ENCODE data around the gene RNF115.
"Not testable (repeated sequence)": the region's sequence is repeated elsewhere in the genome, so short reads cannot be mapped to it uniquely, and the experiment has no call there.

DNA sequence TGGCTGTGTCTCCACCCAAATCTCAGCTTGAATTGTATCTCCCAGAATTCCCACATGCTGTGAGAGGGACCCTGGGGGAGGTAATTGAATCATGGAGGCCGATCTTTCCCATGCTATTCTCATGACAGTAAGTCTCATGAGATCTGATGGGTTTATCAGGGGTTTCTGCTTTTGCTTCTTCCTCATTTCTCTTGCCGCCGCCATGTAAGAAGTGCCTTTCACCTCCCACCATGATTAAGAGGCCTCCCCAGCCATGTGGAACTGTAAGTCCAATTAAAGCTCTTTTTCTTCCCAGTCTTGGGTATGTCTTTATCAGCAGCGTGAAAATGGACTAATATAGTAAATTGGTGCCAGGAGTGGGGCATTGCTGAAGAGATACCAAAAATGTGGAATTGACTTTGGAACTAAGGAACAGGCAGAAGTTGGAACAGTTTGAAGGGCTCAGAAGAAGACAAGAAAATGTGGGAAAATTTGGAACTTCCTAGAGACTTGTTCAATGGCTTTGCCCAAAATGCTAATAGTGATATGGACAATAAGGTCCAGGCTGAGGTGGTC, 63.4 kb downstream of the RNF115 start:
- TF ChIP-seq, protein P1, sequence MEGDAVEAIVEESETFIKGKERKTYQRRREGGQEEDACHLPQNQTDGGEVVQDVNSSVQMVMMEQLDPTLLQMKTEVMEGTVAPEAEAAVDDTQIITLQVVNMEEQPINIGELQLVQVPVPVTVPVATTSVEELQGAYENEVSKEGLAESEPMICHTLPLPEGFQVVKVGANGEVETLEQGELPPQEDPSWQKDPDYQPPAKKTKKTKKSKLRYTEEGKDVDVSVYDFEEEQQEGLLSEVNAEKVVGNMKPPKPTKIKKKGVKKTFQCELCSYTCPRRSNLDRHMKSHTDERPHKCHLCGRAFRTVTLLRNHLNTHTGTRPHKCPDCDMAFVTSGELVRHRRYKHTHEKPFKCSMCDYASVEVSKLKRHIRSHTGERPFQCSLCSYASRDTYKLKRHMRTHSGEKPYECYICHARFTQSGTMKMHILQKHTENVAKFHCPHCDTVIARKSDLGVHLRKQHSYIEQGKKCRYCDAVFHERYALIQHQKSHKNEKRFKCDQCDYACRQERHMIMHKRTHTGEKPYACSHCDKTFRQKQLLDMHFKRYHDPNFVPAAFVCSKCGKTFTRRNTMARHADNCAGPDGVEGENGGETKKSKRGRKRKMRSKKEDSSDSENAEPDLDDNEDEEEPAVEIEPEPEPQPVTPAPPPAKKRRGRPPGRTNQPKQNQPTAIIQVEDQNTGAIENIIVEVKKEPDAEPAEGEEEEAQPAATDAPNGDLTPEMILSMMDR (IDR thresholded peaks at IDR 0.05) = not testable (repeated sequence)
- TF ChIP-seq EZH2 (IDR thresholded peaks at IDR 0.05; ENCODE audit: borderline replicate concordance, insufficient read depth, low read depth, low read length, poor library complexity, severe bottlenecking) = not testable (repeated sequence)
